ENCODE data around the gene NAA60.

DNA sequence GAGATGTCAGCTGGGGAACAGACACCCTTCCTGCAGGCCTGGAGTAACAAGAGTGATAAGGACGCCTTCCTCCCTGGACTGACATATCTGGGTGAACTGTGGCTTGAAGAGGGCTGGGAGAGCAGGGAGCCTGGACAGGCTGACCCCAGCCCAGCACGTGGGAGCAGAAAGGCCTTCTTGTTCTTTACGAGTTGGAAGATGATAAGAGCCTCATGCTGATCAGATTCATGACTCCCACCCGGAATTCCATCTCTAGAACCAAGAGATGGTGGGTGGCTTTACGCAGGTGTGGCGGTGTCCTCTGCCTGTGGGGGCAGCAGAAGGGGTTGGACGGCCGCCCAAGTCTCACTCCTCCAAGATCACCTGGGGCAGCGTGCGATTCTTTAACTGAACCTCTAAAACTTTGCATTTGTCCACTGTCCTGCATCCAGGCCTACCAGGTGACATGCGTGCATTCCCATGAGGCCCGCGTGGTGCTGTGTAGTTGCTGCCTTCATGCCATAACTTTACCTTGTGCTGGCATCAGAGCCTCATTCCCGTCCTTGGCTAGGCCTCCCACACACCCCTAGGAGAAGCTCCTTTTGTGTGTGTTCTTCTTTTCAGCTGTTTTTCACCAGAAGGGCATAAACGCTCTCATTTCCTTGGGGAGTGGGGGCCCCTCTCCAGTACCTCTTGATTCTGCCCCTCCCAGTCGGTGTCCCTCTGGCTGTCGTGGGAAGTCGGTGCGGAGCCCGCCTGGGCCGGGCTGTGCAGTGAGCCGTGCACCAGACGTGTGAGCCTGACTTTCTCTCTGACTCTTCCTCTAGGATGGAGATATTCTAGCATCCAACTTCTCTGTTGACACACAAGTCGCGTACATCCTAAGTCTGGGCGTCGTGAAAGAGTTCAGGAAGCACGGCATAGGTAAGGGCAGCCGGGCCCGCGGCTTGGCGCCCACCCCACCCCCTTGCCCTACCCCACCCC is 38.5 kb downstream of the NAA60 start:
- TF ChIP-seq EZH2 (IDR thresholded peaks at IDR 0.05; ENCODE audit: insufficient read depth, poor library complexity, severe bottlenecking) (no peak), EZH2phosphoT487 (IDR thresholded peaks at IDR 0.05; ENCODE audit: insufficient read depth, low read depth) (no peak)
